Uterus (tissue), 2 donors: ENCODE data around the gene SENP8.

Source experiments
- POLR2A ChIP-seq, 2 donors: fragments of 450-650 bp; IDR thresholded peaks; one replicate each; pipeline ENCODE4 v1.6.1; 2016; ENCODE audit warnings: antibody characterized with exemption in 2 of 2, mild to moderate bottlenecking in 1 of 2, moderate library complexity in 1 of 2
- TF ChIP-seq, protein P1 (sequence below), 4 experiments: fragments of 200-600 bp in 2 of 4; fragments of 450-650 bp in 2 of 4; sonication (generic) in 2 of 4; IDR thresholded peaks; one replicate each; pipeline ENCODE4 v1.5.1; 2016 to 2019; ENCODE audit warnings: antibody characterized with exemption in 4 of 4, mild to moderate bottlenecking in 2 of 4, moderate library complexity in 1 of 4

DNA sequence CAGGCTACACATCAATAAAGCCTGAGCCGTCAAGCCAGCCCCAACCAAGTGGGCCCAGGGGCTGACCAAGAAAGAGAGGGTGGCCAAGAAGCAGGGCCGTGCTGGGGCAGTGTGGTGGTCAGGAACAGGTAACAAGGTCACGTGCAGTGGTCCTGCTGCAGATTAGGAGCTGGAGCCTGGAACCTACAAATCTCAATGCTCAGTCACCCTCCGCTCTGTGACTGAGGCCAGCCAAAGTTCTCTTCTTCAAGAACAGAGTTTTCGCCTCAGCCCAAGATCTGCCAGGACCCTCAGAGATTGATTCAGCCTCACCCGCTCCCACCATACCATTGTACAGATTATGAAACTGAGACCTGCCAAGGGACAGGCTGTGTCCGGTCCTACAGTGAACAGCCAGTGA is 52.5 kb downstream of the SENP8 start:
- TF ChIP-seq, protein P1, sequence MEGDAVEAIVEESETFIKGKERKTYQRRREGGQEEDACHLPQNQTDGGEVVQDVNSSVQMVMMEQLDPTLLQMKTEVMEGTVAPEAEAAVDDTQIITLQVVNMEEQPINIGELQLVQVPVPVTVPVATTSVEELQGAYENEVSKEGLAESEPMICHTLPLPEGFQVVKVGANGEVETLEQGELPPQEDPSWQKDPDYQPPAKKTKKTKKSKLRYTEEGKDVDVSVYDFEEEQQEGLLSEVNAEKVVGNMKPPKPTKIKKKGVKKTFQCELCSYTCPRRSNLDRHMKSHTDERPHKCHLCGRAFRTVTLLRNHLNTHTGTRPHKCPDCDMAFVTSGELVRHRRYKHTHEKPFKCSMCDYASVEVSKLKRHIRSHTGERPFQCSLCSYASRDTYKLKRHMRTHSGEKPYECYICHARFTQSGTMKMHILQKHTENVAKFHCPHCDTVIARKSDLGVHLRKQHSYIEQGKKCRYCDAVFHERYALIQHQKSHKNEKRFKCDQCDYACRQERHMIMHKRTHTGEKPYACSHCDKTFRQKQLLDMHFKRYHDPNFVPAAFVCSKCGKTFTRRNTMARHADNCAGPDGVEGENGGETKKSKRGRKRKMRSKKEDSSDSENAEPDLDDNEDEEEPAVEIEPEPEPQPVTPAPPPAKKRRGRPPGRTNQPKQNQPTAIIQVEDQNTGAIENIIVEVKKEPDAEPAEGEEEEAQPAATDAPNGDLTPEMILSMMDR (IDR thresholded peaks at IDR 0.05), result no peak
- no peak for TF ChIP-seq POLR2A (IDR thresholded peaks at IDR 0.05)
